Measurements from ENCODE around the gene TBC1D22A.
"Not testable (repeated sequence)": the region's sequence is repeated elsewhere in the genome, so short reads cannot be mapped to it uniquely, and the experiment has no call there.

The TBC1D22A gene, protein sequence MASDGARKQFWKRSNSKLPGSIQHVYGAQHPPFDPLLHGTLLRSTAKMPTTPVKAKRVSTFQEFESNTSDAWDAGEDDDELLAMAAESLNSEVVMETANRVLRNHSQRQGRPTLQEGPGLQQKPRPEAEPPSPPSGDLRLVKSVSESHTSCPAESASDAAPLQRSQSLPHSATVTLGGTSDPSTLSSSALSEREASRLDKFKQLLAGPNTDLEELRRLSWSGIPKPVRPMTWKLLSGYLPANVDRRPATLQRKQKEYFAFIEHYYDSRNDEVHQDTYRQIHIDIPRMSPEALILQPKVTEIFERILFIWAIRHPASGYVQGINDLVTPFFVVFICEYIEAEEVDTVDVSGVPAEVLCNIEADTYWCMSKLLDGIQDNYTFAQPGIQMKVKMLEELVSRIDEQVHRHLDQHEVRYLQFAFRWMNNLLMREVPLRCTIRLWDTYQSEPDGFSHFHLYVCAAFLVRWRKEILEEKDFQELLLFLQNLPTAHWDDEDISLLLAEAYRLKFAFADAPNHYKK

DNA sequence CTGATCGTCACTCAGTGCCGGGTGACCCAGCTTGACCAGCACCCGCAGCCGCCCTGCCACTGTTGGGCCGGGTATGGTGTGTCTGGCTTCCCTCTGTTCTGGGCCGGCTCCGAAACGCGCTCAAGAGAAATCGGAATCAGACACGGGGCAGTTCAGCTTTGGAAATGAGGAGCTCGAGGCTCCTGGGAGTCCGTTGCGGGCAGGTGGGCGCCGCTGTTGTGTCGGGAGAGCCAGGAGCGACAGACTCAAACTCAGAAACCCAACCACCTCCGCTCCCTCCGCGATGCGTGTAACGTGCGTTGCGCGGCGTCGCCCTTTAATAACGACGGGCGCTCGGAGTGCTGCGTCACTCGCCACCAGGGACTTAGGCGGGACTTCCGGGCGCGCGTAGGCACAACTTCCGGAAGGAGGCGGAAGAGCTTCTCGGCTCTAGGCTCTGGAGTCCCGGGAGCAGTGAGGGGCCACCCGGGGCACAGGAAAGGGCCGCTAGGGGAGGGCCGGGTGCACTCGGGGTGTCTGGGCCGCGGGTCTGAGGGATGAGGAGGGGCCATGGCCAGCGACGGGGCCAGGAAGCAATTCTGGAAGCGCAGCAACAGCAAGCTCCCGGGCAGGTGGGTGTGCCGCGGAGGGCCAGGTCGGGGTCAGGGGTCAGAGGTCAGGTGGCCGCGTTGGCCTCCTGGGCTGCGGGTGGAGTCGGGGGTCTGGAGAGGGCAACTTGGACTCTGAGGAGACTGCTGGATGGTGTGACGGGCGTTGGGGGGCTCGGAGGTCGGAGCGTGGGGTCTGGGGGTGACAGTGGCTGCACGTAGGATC lies at the start of gene TBC1D22A:
TBC1D22A (plus strand) TSS at position 413 of the 813 bp plus-strand sequence; CDS start at position 550, 137 bp downstream.
- DNase-seq (ENCODE audit: low spot score) (peak; percentile 81), FAIRE-seq (peak; percentile 65)

- DNase-seq (ENCODE audit: low spot score) (no peak), FAIRE-seq (no peak)
Observed at GRCh38 chr22:46714550-46714949, 47.9 kb upstream of the TBC1D22A start.

GRCh38 chr22:46719921-46720320 lies 42.5 kb upstream of the TBC1D22A start:
- DNase-seq (ENCODE audit: low spot score): no peak
- FAIRE-seq: no peak

- no peak for DNase-seq (ENCODE audit: low spot score)
- no peak for FAIRE-seq
Observed at GRCh38 chr22:46721501-46722085, 40.9 kb upstream of the TBC1D22A start.

- no peak for FAIRE-seq
- no peak for DNase-seq (ENCODE audit: low spot score)
Observed at GRCh38 chr22:46723882-46724281, 38.6 kb upstream of the TBC1D22A start.

- no peak for FAIRE-seq
Observed at GRCh38 chr22:46725096-46725495, 37.4 kb upstream of the TBC1D22A start.

DNA sequence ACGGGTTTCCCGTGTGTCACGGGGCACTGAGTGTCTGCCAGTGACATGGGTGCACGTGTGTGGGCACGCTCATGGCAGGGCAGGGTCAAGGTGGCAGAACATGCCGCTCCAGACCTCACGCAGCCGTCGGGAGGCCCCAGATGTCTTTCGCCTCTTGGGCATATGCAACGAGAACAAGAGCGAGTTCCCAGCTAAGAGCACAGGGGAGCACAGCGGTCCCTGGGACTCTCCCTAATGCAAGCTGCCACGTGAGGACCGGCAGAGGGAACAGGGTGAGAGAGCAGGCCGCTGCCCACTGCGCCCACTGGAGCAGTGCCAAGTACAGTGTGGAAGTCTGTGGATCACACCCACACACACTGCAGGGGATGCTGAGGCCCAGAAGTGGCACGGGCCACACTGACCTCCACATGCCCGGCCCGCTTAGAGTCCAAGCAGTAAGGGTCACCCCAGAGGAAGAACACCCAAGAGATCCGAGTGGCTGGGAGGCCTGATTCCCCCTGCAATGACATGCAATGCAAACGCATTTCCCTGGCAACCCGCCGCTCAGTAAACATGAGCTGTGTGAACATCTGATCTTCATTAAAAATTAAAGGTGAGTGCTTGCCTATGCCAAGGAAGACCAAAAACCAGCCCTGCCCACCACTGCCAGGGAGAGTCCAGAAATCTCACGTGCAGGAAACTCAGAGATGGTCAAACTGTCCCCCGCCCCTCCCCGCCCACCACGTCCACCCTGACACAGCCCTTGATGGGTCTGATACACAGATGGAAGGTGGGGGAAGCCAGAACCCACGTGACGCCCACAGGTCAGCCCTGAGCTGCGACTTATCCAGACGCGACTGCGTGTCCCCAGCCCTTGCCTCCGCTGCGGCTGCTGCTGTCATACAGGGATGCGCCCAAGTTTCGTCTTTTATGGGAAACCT lies 36.1 kb upstream of the TBC1D22A start:
- no peak for DNase-seq (ENCODE audit: low spot score)
- FAIRE-seq: no peak

More at GRCh38 chr22:46725096-46725495, 37.4 kb upstream of the TBC1D22A start:
- no peak for DNase-seq (ENCODE audit: low spot score)

DNA sequence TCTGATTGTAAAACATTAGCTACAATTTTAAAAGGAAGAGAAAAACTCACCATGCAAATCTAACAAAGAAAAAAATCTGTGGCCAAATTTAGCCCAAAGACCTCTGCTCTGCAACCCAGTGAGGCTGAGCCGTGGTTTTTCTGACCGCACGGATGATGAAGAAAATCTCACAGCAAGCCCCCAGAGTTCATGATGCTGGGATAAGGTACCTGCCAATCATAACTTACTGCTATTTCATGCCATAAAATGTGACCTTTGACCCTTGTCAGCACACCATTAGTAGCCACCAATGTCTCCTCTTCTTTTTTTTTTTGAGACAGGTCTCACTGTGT lies 35.5 kb upstream of the TBC1D22A start:
- FAIRE-seq (no peak), DNase-seq (ENCODE audit: low spot score) (no peak)

DNA sequence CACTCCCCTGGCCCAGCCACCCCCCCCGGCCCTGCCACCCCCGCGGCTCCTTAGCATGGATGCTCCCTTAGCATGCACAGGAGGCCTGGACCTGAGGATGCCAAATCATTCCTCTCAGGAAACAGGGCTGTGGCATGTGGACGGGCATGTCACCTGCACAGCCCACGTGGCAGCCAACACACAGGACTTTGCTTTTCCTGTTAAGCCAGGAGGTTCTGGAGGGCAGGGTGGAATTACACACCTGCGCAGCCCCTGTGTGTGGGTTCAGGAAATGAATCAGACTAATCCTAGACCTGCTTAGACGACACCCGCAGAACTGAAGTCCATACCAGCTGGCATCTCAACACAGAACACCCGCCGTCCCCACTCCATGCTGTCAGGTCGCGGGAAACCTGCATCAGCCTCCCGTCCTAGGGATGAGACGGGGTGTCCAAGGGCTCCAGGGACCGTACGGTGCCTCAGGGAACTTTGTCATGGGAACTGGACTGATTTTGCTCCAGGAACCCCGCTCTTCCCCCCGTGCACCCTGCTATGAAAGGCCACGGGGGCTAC lies 34.6 kb upstream of the TBC1D22A start:
- FAIRE-seq (no peak), DNase-seq (ENCODE audit: low spot score) (no peak)

- FAIRE-seq (no peak), DNase-seq (ENCODE audit: low spot score) (no peak)
Observed at GRCh38 chr22:46728470-46728869, 34.0 kb upstream of the TBC1D22A start.

DNA sequence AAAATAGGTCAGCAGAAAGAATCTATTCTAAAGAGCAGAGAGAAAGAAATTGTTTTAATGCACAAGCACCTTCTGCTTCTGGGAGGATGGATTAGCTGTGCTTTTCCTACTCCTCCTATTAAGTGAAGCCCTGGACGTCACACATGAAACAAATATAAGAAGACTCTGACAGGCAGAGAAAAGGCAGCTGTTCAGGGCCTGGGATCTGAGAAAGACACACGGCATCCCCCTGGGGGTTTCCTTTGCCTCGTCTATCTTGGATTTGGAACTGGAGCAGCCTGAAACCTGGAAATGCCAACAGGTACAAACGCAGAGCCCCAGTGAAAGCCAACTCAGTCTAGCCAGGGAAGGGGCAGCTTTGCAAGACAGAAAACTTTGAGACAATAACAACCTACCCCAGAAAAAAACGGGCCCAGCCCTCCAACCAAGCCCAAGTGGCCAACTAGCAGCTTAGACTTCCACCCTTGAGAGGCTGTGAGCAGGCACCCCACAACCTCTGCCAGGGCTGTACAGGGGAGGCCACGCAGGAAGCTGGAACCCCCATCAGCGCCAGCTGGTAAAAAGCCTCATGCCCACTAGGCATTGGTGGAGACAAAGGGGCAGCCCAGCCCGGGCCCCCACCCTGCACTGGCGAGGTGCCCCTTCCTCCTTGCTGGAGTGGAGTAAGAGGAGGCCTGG lies 31.7 kb upstream of the TBC1D22A start:
- FAIRE-seq: no peak
- no peak for DNase-seq (ENCODE audit: low spot score)

DNA sequence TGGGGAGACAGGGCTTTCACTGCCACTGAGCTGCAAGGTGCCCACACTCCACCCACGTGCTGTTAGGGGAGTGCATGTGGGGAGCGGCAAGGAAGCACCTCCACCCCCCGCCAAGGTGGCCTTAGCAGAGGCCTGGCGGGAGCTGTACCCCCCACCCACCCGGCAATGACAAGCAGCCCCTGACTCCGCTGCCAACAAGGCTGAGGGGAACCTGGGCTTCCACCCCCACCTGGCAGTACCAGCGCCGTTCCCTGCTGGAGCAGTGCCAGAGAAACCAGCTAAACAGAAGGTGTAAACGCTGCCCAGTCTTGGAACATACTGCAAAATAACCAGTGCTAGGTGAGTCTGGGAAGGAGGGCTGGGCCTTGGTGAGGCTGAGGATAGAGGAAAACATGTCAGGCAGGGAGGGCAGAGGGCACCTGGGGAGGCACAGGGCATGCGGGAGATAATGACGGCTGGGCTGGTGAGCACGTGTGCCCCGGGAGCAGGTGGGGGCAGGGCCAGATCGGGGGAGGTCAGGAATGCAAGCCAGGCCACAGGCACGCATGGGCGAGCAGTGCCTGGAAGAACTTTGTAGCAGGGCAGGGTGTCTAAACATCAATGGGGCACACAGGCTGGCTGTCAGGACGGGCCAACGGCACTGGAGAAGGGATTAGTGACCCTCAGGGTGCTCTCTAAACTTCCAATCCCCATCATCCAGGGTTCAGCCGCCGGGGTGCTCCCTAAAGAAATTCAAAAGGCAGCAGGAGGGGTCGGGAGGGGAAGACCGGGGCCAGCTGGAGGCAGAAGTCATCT lies 31.0 kb upstream of the TBC1D22A start:
- peak; percentile 62 for FAIRE-seq
- DNase-seq (ENCODE audit: low spot score): peak; percentile 66

DNA sequence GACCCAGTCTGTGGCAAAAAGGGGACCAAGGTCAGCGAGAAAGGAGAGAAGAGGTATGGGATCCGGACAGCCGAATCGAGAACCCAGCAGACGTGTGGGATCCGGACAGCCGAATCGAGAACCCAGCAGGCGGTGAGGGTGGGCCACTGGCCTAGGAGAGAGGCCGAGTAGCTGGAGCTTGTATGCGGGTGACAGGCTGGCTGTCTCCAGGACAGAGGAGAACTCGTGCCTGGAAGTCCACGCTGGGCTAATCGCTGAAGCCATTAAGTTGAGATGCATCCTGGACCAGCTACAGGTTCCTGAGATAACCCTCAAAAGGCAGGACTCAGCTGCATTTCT lies 30.4 kb upstream of the TBC1D22A start:
- DNase-seq (ENCODE audit: low spot score): no peak
- FAIRE-seq: no peak

DNA sequence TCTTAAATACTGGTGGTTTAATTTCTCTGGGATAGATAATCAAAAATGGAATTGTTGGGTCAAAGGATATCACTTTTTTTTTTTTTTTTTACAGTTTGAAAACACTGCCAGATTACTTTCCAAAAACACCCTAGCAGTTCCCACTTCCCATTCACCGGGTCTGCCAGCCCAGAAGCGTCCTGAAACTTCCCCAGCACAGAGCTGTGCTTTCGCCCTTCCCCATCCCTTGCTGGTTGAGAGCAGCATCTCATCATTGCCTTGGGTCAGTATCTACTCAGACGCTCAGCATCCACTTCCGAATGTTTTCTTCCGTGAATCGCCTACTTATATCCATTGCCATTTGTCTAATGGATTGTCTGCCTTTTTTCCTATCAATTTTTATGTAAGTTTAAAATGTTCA lies 29.9 kb upstream of the TBC1D22A start:
- FAIRE-seq (no peak), DNase-seq (ENCODE audit: low spot score) (no peak)

DNA sequence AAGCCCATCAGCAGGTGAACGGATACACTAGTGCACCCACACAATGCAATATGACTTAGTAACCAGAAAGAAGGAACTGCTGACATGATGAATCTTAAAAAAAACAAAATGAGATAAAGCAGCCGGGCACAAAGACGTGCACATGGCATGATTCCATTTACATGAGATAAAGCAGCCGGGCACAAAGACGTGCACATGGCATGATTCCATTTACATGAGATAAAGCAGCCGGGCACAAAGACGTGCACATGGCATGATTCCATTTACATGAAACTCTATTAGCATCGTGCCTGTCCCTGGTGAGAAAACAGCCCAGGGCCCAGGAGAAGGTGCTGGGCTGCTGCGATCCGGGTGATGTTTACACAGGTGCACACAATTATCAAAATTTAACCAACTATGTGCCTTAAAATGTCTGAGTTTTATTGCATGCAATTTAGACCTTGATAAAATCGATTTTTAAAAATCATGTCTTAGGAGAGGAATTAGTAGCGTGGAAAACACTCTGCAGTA lies 28.2 kb upstream of the TBC1D22A start:
- DNase-seq (ENCODE audit: low spot score); FAIRE-seq: not testable (repeated sequence)

- no peak for FAIRE-seq
- DNase-seq (ENCODE audit: low spot score): no peak
Observed at GRCh38 chr22:46734830-46735453, 27.5 kb upstream of the TBC1D22A start.

GRCh38 chr22:46735747-46736608 lies 26.5 kb upstream of the TBC1D22A start:
- no peak for DNase-seq (ENCODE audit: low spot score)
- FAIRE-seq: no peak

GRCh38 chr22:46736705-46737104 lies 25.7 kb upstream of the TBC1D22A start:
- DNase-seq (ENCODE audit: low spot score) (no peak), FAIRE-seq (no peak)
